ENCODE data around the gene AP3S2.
"Not testable (repeated sequence)": the region's sequence is repeated elsewhere in the genome, so short reads cannot be mapped to it uniquely, and the experiment has no call there.

The AP3S2 gene

DNA sequence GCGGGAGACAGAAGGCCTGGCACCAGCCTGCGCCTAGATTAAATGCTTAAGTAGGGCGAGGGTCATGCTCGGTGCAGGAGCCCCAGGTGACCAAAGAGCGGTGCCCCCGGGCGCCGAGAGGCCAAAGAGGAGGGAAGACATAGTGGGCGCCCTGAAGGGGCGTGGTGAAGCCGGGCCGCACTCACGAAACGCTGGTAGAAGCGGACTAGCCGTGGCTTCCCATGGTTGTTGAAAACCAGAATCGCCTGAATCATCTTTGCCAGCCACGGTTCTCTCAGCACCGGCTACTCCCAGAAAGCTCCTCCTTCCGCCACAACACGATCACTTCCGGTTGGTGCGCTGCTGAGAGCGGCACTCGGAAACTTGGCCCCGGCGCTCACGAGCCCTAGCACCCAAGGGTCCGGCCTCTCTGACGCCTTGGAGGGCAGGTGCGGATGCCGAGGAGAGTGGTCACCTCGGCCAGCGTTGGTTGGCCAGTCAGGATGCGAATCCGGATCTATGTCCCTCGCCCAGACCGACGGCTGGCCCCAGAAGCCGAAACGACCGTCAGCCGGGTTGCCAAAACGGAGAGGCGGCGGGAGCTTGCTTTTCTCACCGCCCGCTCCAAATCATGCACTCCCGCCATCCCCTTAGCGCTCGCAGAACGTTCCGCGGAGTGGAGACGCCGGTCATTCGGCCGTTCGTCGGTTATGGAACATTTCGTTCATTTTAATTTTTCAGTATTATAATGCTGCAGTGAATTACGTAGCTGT is at the start of gene AP3S2:
TSS of gene AP3S2 (minus strand) at position 299 of the 752 bp plus-strand sequence. CDS start at position 254, 45 bp downstream.
- FAIRE-seq (peak; percentile 93), DNase-seq (ENCODE audit: insufficient read length, low spot score) (peak; percentile 76)

DNA sequence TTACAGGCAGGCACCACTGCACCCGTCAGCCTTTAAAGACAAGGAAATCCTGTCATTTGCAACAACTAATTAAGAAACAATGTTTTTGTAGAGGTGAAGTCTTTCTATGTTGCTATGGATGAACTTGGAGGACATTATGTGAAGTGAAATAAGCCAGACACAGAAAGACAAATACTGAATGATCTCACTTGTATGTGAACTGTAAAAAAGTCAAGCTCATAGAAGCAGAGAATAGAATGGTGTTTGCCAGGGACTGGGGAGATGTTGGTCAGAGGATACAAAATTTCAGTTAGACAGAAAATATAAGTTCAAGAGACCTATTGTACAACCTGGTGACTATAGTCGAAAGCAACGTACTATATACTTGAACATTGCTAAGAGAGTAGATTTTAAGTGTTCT is 46.1 kb upstream of the AP3S2 start:
- FAIRE-seq, result no peak

DNA sequence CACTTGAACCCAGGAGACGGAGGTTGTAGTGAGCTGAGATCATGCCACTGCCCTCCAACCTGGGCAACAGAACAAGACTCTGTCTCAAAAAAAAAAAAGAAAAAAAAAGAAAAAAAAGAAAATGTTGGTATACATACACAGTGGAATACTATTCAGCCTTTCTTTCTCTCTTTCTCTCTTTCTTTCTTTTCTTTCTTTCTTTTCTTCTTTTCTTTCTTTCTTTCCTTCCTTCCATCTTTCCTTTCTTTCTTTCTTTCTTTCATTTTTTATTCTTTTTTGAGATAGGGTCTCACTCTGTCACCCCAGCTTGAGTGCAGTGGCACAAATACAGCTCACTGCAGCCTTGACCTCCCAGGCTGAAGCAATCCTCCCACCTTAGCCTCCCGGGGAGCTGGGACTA is 45.6 kb upstream of the AP3S2 start:
- FAIRE-seq; DNase-seq (ENCODE audit: insufficient read length, low spot score): not testable (repeated sequence)

More for the DNA sequence above, 46.1 kb upstream of the AP3S2 start:
- no peak for DNase-seq (ENCODE audit: insufficient read length, low spot score)

DNA sequence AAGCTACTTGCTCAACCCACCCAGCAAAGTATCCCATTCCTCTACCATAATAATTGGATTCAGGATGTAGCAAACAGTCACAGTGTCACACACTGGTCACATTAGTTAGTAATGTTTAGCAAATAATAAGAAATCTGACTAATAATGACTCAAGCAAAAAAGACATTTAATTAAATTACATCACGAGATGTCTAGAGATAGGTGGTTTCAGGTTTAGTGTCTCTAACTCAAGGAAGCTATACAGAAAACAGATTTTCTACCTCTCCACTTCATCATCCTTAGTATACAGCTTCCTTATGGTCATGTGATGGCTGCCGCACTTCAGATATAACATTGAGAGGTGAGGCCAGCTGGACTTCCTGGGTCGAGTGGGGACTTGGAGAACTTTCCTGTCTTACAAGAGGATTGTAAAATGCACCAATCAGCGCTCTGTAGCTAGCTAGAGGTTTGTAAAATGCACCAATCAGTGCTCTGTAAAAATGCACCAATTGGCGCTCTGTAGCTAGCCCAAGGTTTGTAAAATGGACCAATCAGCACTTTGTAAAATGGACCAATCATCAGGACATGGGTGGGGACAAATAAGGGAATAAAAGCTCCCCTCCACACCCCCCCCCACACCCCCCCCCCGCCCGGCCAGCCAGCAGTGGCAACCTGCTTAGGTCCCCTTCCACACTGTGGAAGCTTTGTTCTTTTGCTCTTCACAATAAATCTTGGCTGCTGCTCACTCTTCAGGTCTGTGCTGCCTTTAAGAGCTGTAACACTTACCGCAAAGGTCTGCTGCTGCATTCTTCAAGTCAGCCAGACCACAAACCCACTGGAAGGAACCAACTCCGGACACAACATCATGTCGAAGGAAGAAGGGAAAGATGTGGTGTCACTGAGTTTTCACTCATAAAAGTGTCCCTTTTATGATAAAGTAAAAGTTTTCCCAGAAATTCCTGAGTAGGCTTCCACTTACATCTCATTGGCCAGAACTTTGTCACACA is 43.9 kb upstream of the AP3S2 start:
- DNase-seq (ENCODE audit: insufficient read length, low spot score) (no peak), FAIRE-seq (no peak)

DNA sequence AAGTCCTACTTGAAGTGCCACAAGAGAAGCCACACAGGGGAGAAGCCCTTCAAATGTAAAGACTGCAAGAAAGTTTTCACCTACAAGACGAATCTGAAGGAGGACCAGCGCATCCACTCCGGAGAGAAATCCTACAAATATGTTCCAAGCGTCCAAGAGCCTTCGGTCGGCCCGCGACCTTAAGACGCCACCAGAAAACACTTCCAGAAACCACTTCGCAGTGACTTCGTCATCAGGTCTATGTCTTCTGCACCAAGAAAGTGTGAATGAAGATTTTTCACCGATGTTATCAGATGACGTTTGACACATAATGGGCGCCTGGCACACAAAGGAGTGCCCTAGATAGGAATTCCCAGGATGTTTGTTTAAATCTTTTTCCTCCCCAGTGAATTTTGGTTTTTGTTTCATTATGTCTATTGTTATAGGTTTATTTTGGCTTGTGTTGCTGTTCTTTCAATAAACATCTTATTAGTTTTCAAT is 43.0 kb upstream of the AP3S2 start:
- FAIRE-seq (no peak), DNase-seq (ENCODE audit: insufficient read length, low spot score) (no peak)

DNA sequence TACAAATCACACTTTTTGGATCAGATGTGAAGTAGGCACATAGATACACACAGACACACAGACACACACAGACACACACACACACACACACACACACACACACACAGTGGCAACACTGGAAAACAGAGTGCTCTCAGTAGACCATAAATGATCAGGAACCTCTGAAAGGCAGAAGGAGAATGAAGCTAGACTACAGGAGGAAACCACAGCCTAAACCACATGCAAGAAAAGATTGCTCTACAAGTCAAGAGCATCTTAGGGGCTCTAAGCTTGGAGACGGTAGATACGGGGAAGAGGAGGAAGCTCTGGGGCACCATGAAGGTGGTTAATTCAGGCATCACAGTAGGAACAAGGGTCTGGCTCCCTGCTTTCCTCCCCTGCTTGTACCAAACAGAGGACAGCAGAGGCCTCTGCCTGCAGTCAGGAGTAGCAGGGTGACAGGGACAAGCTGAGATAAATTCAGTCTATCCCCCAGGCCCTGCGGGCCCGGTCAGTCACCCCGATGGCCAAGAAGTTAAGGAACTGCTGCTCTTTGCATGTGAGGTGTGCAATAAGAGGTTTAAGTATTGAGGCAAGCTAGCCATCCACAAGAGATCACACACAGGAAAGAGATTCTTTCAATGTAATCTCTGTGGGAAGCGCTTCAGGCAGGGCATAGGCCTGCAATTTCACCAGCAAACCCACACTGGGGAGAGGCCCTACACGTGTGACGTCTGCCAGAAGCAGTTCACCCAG is 42.4 kb upstream of the AP3S2 start:
- FAIRE-seq, result no peak

DNA sequence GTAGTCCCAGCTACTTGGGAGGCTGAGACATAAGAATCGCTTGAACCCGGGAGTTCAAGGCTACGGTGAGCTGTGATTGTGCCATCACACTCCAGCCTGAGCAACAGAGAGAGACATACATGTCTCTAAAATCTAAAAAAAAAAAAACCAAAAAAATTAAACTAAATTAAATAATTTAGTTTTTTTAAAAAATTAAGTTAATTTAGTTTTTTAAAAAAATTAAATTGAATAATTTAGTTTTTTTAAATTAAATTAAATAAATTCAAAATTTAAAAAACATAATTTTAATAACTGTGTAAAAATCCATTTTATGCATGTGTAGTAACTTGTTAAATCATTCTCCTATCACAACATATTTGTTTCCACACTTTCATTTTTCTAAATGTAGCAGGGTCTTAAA is 39.1 kb upstream of the AP3S2 start:
- no peak for FAIRE-seq

More for the DNA sequence above, 42.4 kb upstream of the AP3S2 start:
- no peak for DNase-seq (ENCODE audit: insufficient read length, low spot score)

DNA sequence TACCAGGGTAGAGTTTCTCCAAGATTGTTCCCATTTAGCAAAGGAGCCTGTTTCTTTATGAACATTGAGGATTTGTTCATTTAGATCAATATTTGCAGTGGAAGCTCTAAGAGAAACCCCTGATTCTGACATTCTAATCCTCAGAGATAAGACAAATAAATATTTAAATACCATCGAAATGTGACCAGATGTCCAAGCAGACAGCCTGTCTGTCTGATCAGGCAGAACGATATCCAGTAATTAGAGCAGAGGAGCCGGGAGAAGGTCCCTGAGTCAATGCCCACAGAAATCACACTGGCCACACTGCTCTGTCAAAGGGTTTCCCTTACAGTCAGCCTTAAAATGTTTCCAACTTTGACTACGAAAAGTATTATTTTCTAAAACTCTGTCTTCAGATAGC is 34.6 kb upstream of the AP3S2 start:
- no peak for FAIRE-seq
- DNase-seq (ENCODE audit: insufficient read length, low spot score), result no peak

More for the DNA sequence above, 39.1 kb upstream of the AP3S2 start:
- no peak for DNase-seq (ENCODE audit: insufficient read length, low spot score)

DNA sequence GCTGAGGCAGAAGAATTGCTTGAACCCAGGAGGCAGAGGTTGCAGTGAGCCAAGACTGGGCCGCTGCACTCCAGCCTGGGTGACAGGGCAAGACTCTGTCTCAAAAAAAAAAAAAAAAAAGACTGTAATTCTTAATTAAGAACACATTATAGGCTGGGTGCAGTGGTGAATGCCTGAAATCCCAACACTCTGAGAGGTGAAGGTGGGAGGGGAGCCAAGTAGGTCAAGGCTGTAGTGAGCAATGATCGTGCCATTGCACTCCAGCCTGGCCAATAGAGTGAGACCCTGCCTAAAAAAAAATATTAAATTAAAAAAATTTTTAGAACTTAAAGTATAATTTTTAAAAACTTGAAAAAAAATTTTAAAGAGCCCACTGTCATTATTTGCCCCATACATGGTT is 32.4 kb upstream of the AP3S2 start:
- no peak for DNase-seq (ENCODE audit: insufficient read length, low spot score)

DNA sequence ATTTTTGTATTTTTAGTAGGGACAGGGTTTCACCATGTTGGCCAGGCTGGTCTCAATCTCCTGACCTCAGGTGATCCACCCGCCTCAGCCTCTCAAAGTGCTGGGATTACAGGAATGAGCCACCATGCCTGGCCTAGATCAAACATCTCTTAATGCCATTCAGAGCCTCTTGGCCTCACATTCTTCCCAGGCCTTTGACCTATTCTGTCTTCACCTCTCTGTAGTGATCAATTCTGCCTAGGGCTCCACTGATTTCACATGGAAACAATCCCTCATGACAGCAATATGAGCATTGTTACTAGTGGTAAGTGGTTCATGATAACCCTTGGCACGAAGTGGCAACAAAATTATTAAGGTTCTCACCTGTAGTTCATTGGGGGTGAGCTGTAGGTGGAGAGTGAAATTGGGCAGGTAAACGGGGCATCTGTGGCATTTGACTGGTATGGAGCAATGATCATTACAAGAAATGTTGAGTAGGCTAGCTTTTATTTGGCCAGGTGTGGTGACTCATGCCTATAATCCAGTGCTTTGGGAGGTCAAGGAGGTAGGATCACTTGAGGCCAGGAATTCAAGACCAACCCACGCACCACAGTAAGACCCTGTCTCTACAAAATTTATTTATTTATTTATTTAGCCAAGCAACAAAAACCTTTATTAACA is 23.8 kb upstream of the AP3S2 start:
- FAIRE-seq (no peak), DNase-seq (ENCODE audit: insufficient read length, low spot score) (no peak)

More for the DNA sequence above, 32.4 kb upstream of the AP3S2 start:
- no peak for FAIRE-seq

DNA sequence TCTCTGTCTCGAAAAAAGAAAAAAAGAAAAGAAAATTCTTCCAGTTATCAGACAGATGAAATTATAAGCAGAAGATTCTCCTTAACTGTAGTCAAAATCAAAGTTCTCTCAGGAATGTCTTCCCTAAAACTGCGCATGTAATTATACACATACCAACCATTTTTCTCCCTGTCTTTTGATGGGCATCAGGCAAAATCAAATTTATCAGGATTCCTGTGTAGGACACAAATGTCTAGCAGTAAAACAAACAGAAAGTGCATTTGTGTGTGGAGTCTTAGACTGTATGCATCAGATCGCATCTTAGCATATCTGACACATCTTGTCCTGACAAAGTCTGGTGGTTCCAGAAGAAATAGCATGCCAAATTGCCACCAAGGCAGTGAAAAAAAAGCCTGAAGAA is 22.9 kb upstream of the AP3S2 start:
- DNase-seq (ENCODE audit: insufficient read length, low spot score), result no peak
- no peak for FAIRE-seq

DNA sequence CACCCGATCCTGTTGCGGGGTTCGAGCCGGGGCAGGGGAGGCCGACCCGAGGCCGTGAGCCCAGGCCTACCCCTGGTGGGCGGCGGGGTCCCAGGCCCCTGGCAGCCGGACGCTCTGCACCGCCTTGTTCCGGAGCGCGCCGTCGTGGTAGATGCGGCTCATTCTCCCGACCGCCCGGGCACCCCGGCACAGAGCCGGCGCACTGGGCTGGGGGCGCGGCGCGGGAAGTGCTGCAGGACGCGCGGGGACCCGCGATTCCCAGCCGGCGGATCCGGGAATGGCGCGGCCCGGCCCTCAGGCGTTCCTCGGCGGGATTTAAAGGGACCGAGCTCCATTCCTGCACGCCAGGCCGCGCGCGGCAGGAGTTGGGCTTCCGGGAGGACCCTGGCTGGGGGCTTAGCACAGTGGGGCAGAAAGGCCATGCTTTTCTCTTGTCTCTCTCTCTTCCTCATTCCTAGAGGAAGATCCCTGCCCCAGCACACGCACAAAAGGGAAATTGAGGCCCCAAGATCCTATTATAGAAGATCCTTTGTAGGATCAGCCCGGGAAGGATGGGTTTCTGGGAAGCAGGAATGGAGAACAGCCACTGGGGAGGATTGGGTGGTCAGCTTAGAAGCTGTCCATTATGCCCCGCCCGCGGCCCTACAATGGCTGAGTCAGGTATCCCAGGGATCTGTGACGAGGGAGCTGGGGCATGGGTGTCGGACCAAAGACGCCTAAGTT is 19.0 kb upstream of the AP3S2 start, which contains the start of gene ARPIN:
TSS of gene ARPIN (minus strand) at position 279 of the 723 bp plus-strand sequence. CDS start at position 162, 117 bp downstream.
- DNase-seq (ENCODE audit: insufficient read length, low spot score), result no peak
- FAIRE-seq, result no peak

DNA sequence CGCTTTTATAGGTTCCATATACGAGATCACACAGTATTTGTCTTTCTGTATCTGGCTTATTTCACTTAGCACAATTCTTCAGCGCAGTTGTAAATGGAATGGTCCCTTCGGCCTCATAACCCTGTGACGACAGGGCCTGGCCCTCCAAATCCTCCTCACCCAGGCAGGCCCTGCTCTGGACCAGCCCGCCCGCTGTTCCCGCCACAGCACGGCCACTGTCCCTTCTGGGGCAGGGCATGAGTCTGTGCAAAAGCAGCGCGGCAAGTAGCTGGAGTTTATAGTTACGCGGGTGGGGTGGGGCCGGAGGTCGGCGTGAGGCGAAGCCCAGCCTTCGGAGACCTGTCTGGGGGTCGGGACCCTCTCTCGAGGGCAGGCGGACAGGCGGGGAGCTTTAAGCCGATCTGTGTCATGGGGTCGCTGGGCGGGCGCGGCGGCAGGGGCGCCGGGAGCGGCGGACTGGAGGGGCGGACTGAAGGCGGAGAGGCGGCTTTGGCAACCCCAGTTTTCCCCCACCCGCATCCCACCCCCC is 18.4 kb upstream of the AP3S2 start:
- DNase-seq (ENCODE audit: insufficient read length, low spot score) (no peak), FAIRE-seq (no peak)

DNA sequence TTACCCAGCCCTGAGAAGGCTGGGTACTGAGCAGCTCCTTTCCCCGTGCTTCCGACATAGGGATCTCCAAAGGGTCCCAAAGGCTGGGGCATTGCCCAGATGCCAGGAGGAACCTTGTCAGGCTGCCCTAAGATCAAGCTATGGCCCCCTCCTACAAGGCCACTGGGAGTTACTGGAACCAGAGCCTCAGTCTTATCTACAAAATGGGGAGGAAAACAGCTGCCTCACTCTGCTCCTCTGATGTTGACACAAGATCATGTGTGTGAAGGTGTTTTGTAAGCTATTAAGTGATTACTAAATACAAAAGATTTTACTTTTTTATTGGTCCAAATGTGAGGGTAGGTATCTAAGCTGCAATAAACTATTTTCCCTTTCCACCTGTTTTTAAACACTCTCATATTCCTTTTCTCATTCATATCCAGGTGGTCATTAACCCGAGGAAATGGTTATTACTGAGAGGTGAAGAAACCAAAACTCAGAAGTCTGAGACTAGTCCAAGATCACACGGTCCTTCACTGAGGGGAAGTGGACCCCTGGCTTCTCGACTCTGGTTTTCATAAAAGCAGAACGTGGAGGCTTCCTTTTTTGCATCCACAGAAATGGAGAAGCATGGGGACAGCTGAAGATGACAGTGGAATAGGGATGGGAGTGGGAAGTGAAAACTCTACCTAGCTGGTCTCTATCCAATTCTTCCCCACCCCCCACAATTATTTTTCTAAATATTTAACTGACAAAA is 17.3 kb upstream of the AP3S2 start:
- no peak for FAIRE-seq
- no peak for DNase-seq (ENCODE audit: insufficient read length, low spot score)

DNA sequence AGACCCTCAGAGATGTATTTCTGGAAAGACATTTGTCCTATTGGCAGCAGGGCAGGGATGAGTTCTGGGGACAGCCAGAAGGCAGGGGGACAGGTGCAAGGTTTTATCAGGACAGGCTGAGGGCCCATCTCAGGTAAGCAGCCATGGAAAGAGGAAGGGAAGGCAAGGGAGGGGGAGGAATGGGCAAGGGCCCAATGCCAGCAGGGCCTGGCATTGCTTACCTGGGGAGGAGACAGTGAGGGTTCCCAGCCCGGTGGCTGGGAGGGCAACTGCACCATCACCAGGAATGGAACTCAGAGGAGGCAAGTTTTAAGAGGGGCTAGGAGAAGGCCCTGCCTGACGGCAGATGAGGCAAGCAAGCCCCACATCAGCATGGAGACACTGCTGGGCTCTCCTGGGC is 15.8 kb upstream of the AP3S2 start:
- FAIRE-seq, result no peak
- no peak for DNase-seq (ENCODE audit: insufficient read length, low spot score)

DNA sequence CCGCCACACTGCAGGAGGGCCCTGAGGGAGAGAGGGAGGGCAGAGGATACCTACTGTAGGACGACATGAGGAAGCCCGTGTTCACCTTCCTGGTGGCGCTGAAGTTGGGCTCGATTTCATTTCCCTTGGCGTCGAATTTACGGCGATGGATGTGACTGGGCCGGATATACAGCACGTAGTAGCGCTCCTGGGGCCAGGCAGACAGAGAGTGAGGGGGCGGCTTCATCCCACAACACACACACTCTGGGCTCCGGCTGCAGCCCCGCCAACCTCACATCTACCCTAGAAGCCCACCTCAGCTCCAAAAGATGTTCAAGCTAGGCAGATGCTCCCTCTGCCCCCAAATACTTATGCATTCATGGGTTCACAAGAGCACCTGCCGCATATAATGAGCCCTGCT is 14.4 kb upstream of the AP3S2 start:
- no peak for DNase-seq (ENCODE audit: insufficient read length, low spot score)
- FAIRE-seq, result no peak

DNA sequence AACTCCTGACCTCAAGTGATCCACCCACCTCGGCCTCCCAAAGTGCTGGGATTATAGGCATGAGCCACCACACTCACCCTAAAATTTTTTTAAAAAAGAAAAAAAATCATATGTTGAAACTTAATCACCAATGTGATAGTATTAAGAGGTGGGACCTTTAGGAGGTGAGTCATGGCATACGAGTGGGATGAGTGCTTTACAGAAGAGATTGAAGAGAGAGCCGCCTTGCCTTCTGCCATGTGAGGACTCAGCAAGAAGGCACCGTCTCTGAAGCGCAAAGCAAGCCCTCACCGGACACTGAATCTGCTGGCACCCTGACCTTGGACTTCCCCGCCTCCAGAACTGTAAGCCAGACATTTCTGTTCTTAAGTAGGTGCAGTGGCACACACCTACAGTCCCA is 13.5 kb upstream of the AP3S2 start:
- no peak for DNase-seq (ENCODE audit: insufficient read length, low spot score)
- FAIRE-seq, result no peak

DNA sequence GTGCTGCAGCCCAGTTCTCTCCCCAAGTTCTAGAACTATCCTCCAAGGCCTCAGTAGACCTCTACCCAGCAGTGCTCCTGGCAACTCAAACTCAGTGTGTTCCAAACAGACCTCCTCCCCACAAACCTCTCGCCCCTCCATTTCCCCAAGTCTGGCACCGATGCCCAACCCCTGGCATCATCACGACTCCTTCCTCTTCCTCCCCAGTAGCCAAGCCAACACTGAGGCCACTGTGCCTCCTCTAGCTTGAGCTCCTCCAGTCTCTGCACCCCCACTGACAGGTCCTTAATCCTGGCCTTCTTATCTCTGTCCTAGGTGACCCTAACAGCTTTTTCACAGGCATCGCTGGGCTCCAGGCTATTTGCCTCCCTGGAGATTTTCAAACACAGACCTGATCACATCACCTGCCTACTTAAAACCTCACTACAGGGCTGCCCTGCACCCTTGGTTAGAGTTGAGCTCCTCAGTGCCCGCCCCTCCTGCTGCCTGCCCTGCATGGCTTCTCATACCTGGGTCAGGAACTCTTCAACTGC is 12.1 kb upstream of the AP3S2 start:
- no peak for FAIRE-seq
- no peak for DNase-seq (ENCODE audit: insufficient read length, low spot score)

Data from GM19239 (cell line).